Hepatocyte (in vitro differentiated cells): ENCODE results near the gene PDE4D. TPM values are rescaled to one million over a fixed set of nuclear protein-coding genes. Genes with fewer than 3 reads are reported as not detected.

Experiments used
- DNase-seq: peaks from one replicate; pipeline ENCODE4 v3.0.0-alpha.2; 2016; ENCODE audit warnings: low spot score
- H2AFZ ChIP-seq: fragments of 200-600 bp; sonication (generic); 2 replicates; pipeline ENCODE4 v1.6.0; 2016; ENCODE audit warnings: antibody characterized with exemption, mild to moderate bottlenecking
- H3K27ac ChIP-seq: fragments of 200-600 bp; sonication (generic); 2 replicates; pipeline ENCODE4 v1.5.1; 2016; ENCODE audit warnings: mild to moderate bottlenecking
- H3K27me3 ChIP-seq: fragments of 200-600 bp; sonication (generic); 2 replicates; pipeline ENCODE4 v1.6.1; 2016
- H3K36me3 ChIP-seq: fragments of 200-600 bp; sonication (generic); replicated peaks from 2 replicates; pipeline ENCODE4 v1.5.1; 2016; ENCODE audit warnings: low read depth; ENCODE audit not compliant: insufficient read depth
- H3K4me1 ChIP-seq: fragments of 200-600 bp; sonication (generic); 2 replicates; pipeline ENCODE4 v1.5.1; 2016; ENCODE audit warnings: mild to moderate bottlenecking, moderate library complexity; ENCODE audit not compliant: insufficient read depth
- H3K4me2 ChIP-seq: fragments of 200-600 bp; sonication (generic); 2 replicates; pipeline ENCODE4 v1.6.0; 2016
- H3K4me3 ChIP-seq: fragments of 200-600 bp; sonication (generic); 2 replicates; pipeline ENCODE4 v1.5.1; 2016; ENCODE audit warnings: mild to moderate bottlenecking
- H3K79me2 ChIP-seq: fragments of 200-600 bp; sonication (generic); 2 replicates; pipeline ENCODE4 v1.6.0; 2017; ENCODE audit warnings: mild to moderate bottlenecking
- H3K9me2 ChIP-seq: fragments of 200-600 bp; sonication (generic); replicated peaks from 2 replicates; pipeline ENCODE4 v1.6.0; 2017; ENCODE audit warnings: mild to moderate bottlenecking; ENCODE audit not compliant: insufficient read depth
- H3K9me3 ChIP-seq: fragments of 200-600 bp; sonication (generic); 2 replicates; pipeline ENCODE4 v1.5.1; 2016; ENCODE audit warnings: low read depth, mild to moderate bottlenecking
- H4K20me1 ChIP-seq: fragments of 200-600 bp; sonication (generic); 2 replicates; pipeline ENCODE4 v1.6.0; 2016; ENCODE audit warnings: mild to moderate bottlenecking; ENCODE audit not compliant: insufficient read depth, poor library complexity, severe bottlenecking
- CTCF ChIP-seq: fragments of 200-600 bp; sonication (generic); IDR thresholded peaks from 2 replicates; pipeline ENCODE4 v1.5.1; 2016; ENCODE audit warnings: antibody characterized with exemption, mild to moderate bottlenecking; ENCODE audit not compliant: poor library complexity
- EZH2 ChIP-seq: fragments of 200-600 bp; sonication (generic); IDR thresholded peaks from 2 replicates; pipeline ENCODE4 v1.6.1; 2016; ENCODE audit warnings: antibody characterized with exemption, mild to moderate bottlenecking, borderline replicate concordance
- EZH2phosphoT487 ChIP-seq: fragments of 200-600 bp; sonication (generic); IDR thresholded peaks from one replicate; pipeline ENCODE4 v1.6.1; 2018; ENCODE audit warnings: antibody characterized with exemption, mild to moderate bottlenecking, low read depth, moderate library complexity; ENCODE audit not compliant: unreplicated experiment, severe bottlenecking
- WGBS: methylation state at CpG from one replicate; pipeline ENCODE4 v1.1.6; 2016; ENCODE audit warnings: low lambda C conversion rate; ENCODE audit errors: missing lambda C conversion rate; 5-methylcytosine and 5-hydroxymethylcytosine counted together
- polyA plus RNA-seq: library from polyadenylated mRNA; unstranded; fragments of >200 nt; fragmentation: Nextera tagmentation; extraction: Ambion mirVana; gene quantifications from 2 replicates; pipeline ENCODE4 v1.2.1, GENCODE V29; 2016
- total RNA-seq: library from RNA; depleted of rRNA; stranded (reverse); fragments of >200 nt; gene quantifications from 2 replicates; pipeline ENCODE4 v1.2.3, GENCODE V29; 2014

PDE4D gene
- total and polyA plus RNA-seq, 2 experiments from 2014 or later, result 14.5 to 45.2 TPM

- Histone ChIP-seq H3K4me1 (no peaks in the 10 kb centered on the region), H3K36me3 (no peaks in the 10 kb centered on the region), H2AFZ (no peak overlapping the region), H3K27me3 (no peaks in the 10 kb centered on the region), H3K9me3 (no peaks in the 10 kb centered on the region), H3K27ac (no peak overlapping the region), H3K4me3 (no peak overlapping the region), H4K20me1 (no peaks in the 10 kb centered on the region), H3K9me2 (no peaks in the 10 kb centered on the region), H3K79me2 (no peaks in the 10 kb centered on the region), H3K4me2 (no peak overlapping the region)
- WGBS, result 69% methylated on average over 4 of the region's 4 CpGs
- TF ChIP-seq CTCF, result no peak
- TF ChIP-seq EZH2, result no peak
- no peak for TF ChIP-seq EZH2phosphoT487
- DNase-seq, result no peak
These were observed 499.7 kb downstream of the PDE4D start for GRCh38 chr5:59393585-59394420.

GRCh38 chr5:59391576-59391975, 501.9 kb downstream of the PDE4D start:
- no peaks in the 10 kb centered on the region for H3K79me2 ChIP-seq
- no peaks in the 10 kb centered on the region for H3K27me3 ChIP-seq
- no peaks in the 10 kb centered on the region for H4K20me1 ChIP-seq
- no peaks in the 10 kb centered on the region for H3K36me3 ChIP-seq
- no peak overlapping the region for H2AFZ ChIP-seq
- H3K9me3 ChIP-seq, result no peaks in the 10 kb centered on the region
- WGBS, result 94% methylated on average over 1 of the region's 1 CpG
- no peak for DNase-seq
- TF ChIP-seq EZH2, result no peak
- no peak for TF ChIP-seq EZH2phosphoT487
- no peak overlapping the region for H3K4me3 ChIP-seq
- no peaks in the 10 kb centered on the region for H3K9me2 ChIP-seq
- no peak overlapping the region for H3K27ac ChIP-seq
- no peak overlapping the region for H3K4me2 ChIP-seq
- no peaks in the 10 kb centered on the region for H3K4me1 ChIP-seq

GRCh38 chr5:59390989-59391388, 502.5 kb downstream of the PDE4D start:
- Histone ChIP-seq H3K4me1 (no peaks in the 10 kb centered on the region), H3K36me3 (no peaks in the 10 kb centered on the region), H3K9me3 (no peaks in the 10 kb centered on the region), H2AFZ (no peak overlapping the region), H3K9me2 (no peaks in the 10 kb centered on the region), H3K79me2 (no peaks in the 10 kb centered on the region), H4K20me1 (no peaks in the 10 kb centered on the region), H3K4me3 (no peak overlapping the region), H3K4me2 (no peak overlapping the region), H3K27me3 (no peaks in the 10 kb centered on the region), H3K27ac (no peak overlapping the region)
- DNase-seq, result no peak
- TF ChIP-seq EZH2 (no peak), CTCF (no peak), EZH2phosphoT487 (no peak)

- H3K4me3 ChIP-seq, result no peak overlapping the region
- H2AFZ ChIP-seq, result no peak overlapping the region
- 47% methylated on average over 2 of the region's 2 CpGs for WGBS
- no peak overlapping the region for H3K27ac ChIP-seq
- no peaks in the 10 kb centered on the region for H3K36me3 ChIP-seq
- TF ChIP-seq CTCF (peak; percentile 71), EZH2 (no peak), EZH2phosphoT487 (no peak)
- peak; percentile 66 for DNase-seq
- no peaks in the 10 kb centered on the region for H3K79me2 ChIP-seq
- no peak overlapping the region for H3K4me2 ChIP-seq
- H3K9me2 ChIP-seq, result no peaks in the 10 kb centered on the region
- H4K20me1 ChIP-seq, result no peaks in the 10 kb centered on the region
- no peaks in the 10 kb centered on the region for H3K27me3 ChIP-seq
- H3K9me3 ChIP-seq, result no peaks in the 10 kb centered on the region
- no peaks in the 10 kb centered on the region for H3K4me1 ChIP-seq
These were observed 503.4 kb downstream of the PDE4D start for GRCh38 chr5:59390074-59390659.
